ENCODE measurements around the gene C10orf105. TPM values are rescaled to one million over a fixed set of nuclear protein-coding genes. Genes with fewer than 3 reads are reported as not detected.

The C10orf105 gene
- total and polyA plus RNA-seq, 11 donors: 0.03 to 0.57 (median 0.08) TPM; not detected in 6

- WGBS, 4 donors: 81 to 93% (median 87%) methylated on average over 7 to 14 of the region's 14 CpGs
- H3K27ac ChIP-seq: peak overlapping the region in 6 of 12 donors; percentile 9 to 96 (median 20)
- H3K27me3 ChIP-seq: no peaks in the 10 kb centered on the region
- DNase-seq (peak in 1 of 5 donors; percentile 55), ATAC-seq (no peak)
- H3K9me3 ChIP-seq: no peaks in the 10 kb centered on the region
- no peak overlapping the region for H3K4me3 ChIP-seq
- intact Hi-C loops (cut with DNase I): no loop called here
- TF ChIP-seq CTCF (IDR thresholded peaks at IDR 0.05) (no peak), POLR2A (IDR thresholded peaks at IDR 0.05) (no peak)
- H3K36me3 ChIP-seq: peaks cover 0 to 64% (median 55%) of the 10 kb centered on the region in 9 donors
- peaks cover 30 to 99% (median 57%) of the 10 kb centered on the region in 12 donors for H3K4me1 ChIP-seq
These were observed 32.1 kb upstream of the C10orf105 start for GRCh38 chr10:71751515-71752224.

GRCh38 chr10:71750986-71751385 lies 31.4 kb upstream of the C10orf105 start:
- peaks cover 35 to 99% (median 61%) of the 10 kb centered on the region in 12 donors for H3K4me1 ChIP-seq
- peak overlapping the region in 9 of 12 donors; percentile 2 to 96 (median 30) for H3K27ac ChIP-seq
- H3K4me3 ChIP-seq: no peak overlapping the region
- no peaks in the 10 kb centered on the region for H3K9me3 ChIP-seq
- TF ChIP-seq POLR2A (IDR thresholded peaks at IDR 0.05): no peak
- TF ChIP-seq CTCF (IDR thresholded peaks at IDR 0.05): no peak
- 86 to 93% (median 92%) methylated on average over 4 to 5 of the region's 5 CpGs for WGBS, 4 donors
- DNase-seq (peak in 2 of 5 donors; percentile 17 to 51), ATAC-seq (no peak)
- no peaks in the 10 kb centered on the region for H3K27me3 ChIP-seq
- H3K36me3 ChIP-seq: peaks cover 0 to 61% (median 51%) of the 10 kb centered on the region in 9 donors
- intact Hi-C loops (cut with DNase I): loop anchor here in 2 of 10 donors (1.0 kb wide), 2 partner anchors 12 to 15 kb away; no protein-coding TSS in a partner anchor

GRCh38 chr10:71750124-71750841 lies 30.7 kb upstream of the C10orf105 start:
- H3K36me3 ChIP-seq: peaks cover 0 to 55% (median 47%) of the 10 kb centered on the region in 9 donors

More at GRCh38 chr10:71750124-71750841, 30.7 kb upstream of the C10orf105 start:
- 88 to 89% (median 89%) methylated on average over 13 to 15 of the region's 15 CpGs for WGBS, 4 donors
- DNase-seq (peak in 2 of 5 donors; percentile 45 to 74), ATAC-seq (no peak)
- TF ChIP-seq POLR2A (IDR thresholded peaks at IDR 0.05) (no peak), CTCF (IDR thresholded peaks at IDR 0.05) (no peak)
- intact Hi-C loops (cut with DNase I): loop anchor here in 2 of 10 donors (1.0 kb wide), 2 partner anchors 13 to 16 kb away; no protein-coding TSS in a partner anchor
- Histone ChIP-seq H3K9me3 (no peaks in the 10 kb centered on the region), H3K4me1 (peaks cover 35 to 99% (median 65%) of the 10 kb centered on the region in 12 donors), H3K27ac (peak overlapping the region in 10 of 12 donors; percentile 12 to 96 (median 86)), H3K4me3 (no peak overlapping the region), H3K27me3 (no peaks in the 10 kb centered on the region)

Data from heart left ventricle (tissue), 16 donors.